GM19372 (cell line): ENCODE results near the gene KAZN.

Experiments
- ATAC-seq: cut with Tn5 transposase; IDR thresholded peaks from one replicate; pipeline ENCODE4 v1.9.1; 2021; ENCODE audit warnings: mild to moderate bottlenecking, low read depth, moderate library complexity; ENCODE audit not compliant: unreplicated experiment

Gene KAZN

GRCh38 chr1:14896381-14897079 lies 298.0 kb downstream of the KAZN start:
- no peak for ATAC-seq

GRCh38 chr1:14897080-14897449 lies 298.6 kb downstream of the KAZN start:
- no peak for ATAC-seq

GRCh38 chr1:14897547-14897946 lies 299.1 kb downstream of the KAZN start:
- ATAC-seq: no peak

GRCh38 chr1:14897997-14898645 lies 299.6 kb downstream of the KAZN start:
- no peak for ATAC-seq

- no peak for ATAC-seq
Observed at GRCh38 chr1:14899686-14900085, 301.2 kb downstream of the KAZN start.

- no peak for ATAC-seq
Observed at GRCh38 chr1:14901371-14901954, 303.0 kb downstream of the KAZN start.

GRCh38 chr1:14903922-14904321 lies 305.4 kb downstream of the KAZN start:
- no peak for ATAC-seq

- no peak for ATAC-seq
Observed at GRCh38 chr1:14906665-14907064, 308.2 kb downstream of the KAZN start.

GRCh38 chr1:14907416-14907815 lies 308.9 kb downstream of the KAZN start:
- no peak for ATAC-seq

GRCh38 chr1:14909273-14909672 lies 310.8 kb downstream of the KAZN start:
- no peak for ATAC-seq

GRCh38 chr1:14909920-14910460 lies 311.5 kb downstream of the KAZN start:
- no peak for ATAC-seq

GRCh38 chr1:14910984-14911721 lies 312.7 kb downstream of the KAZN start:
- ATAC-seq: no peak

- ATAC-seq: no peak
Observed at GRCh38 chr1:14912839-14913481, 314.5 kb downstream of the KAZN start.

- no peak for ATAC-seq
Observed at GRCh38 chr1:14913482-14914177, 315.1 kb downstream of the KAZN start.

GRCh38 chr1:14914351-14914988 lies 316.0 kb downstream of the KAZN start:
- ATAC-seq: no peak

GRCh38 chr1:14915356-14916054 lies 317.0 kb downstream of the KAZN start:
- ATAC-seq: no peak

- ATAC-seq: no peak
Observed at GRCh38 chr1:14919289-14919688, 320.8 kb downstream of the KAZN start.

GRCh38 chr1:14919751-14920150 lies 321.3 kb downstream of the KAZN start:
- ATAC-seq: no peak

- no peak for ATAC-seq
Observed at GRCh38 chr1:14921057-14921456, 322.6 kb downstream of the KAZN start.
